T-helper 22 cell (primary cell): ENCODE results near the gene NTRK2.

Source experiments
- DNase-seq: peaks from one replicate; pipeline ENCODE4 v3.0.0-alpha.2; 2020; ENCODE audit warnings: low read depth

NTRK2 gene

GRCh38 chr9:84669288-84670137 is at the start of gene NTRK2:
Gene NTRK2 (plus strand): TSS chr9:84669729. CDS start chr9:84670749, 1,020 bp downstream.
- no peak for DNase-seq

GRCh38 chr9:84620338-84620737 is 49.2 kb upstream of the NTRK2 start:
- DNase-seq = no peak

- DNase-seq = no peak
Measured at GRCh38 chr9:84621811-84622210, 47.7 kb upstream of the NTRK2 start.

GRCh38 chr9:84622981-84623380 is 46.5 kb upstream of the NTRK2 start:
- DNase-seq = no peak

GRCh38 chr9:84636436-84636835 is 33.1 kb upstream of the NTRK2 start:
- no peak for DNase-seq

GRCh38 chr9:84642553-84643141 is 26.9 kb upstream of the NTRK2 start:
- no peak for DNase-seq

- DNase-seq = no peak
Measured at GRCh38 chr9:84647699-84648098, 21.8 kb upstream of the NTRK2 start.

- DNase-seq = no peak
Measured at GRCh38 chr9:84652496-84653120, 16.9 kb upstream of the NTRK2 start.

GRCh38 chr9:84655447-84655846 is 14.1 kb upstream of the NTRK2 start:
- DNase-seq = no peak

- DNase-seq = no peak
Measured at GRCh38 chr9:84659313-84659712, 10.2 kb upstream of the NTRK2 start.

- no peak for DNase-seq
Measured at GRCh38 chr9:84659773-84660172, 9.8 kb upstream of the NTRK2 start.

- no peak for DNase-seq
Measured at GRCh38 chr9:84667571-84668195, 1.8 kb upstream of the NTRK2 start.

GRCh38 chr9:84668196-84669012 is 1.1 kb upstream of the NTRK2 start:
- DNase-seq = no peak

- no peak for DNase-seq
Measured at GRCh38 chr9:84669013-84669287, 579 bp upstream of the NTRK2 start.

- no peak for DNase-seq
Measured at GRCh38 chr9:84670138-84671041, 861 bp downstream of the NTRK2 start.

GRCh38 chr9:84671586-84672521 is 2.3 kb downstream of the NTRK2 start:
- no peak for DNase-seq

- DNase-seq = no peak
Measured at GRCh38 chr9:84673806-84674205, 4.3 kb downstream of the NTRK2 start.

- DNase-seq = no peak
Measured at GRCh38 chr9:84677080-84677479, 7.6 kb downstream of the NTRK2 start.

GRCh38 chr9:84679571-84679970 is 10.0 kb downstream of the NTRK2 start:
- DNase-seq = no peak
